Psoas muscle (tissue), 8 donors: ENCODE measurements around the gene MRPL1. TPM values are rescaled to one million over a fixed set of nuclear protein-coding genes. Genes with fewer than 3 reads are reported as not detected.

Experiments used
- ATAC-seq, 4 donors: fragments of 200-7000 bp; cut with Tn5 transposase; one replicate each; pipeline ENCODE4 v1.9.1; 2020; ENCODE audit warnings: moderate library complexity in 3 of 4, mild to moderate bottlenecking in 2 of 4
- DNase-seq, 2 donors: peaks; one replicate each; pipeline ENCODE4 v3.0.0-alpha.2; 2020
- H3K27ac ChIP-seq: fragments of 200-600 bp; one replicate; pipeline ENCODE4 v1.8.0; 2022
- H3K27me3 ChIP-seq, 3 donors: fragments of 200-600 bp in 1 of 3; one replicate each; pipeline versions ENCODE4 v1.6.1 to v1.8.0; 2013 to 2022; ENCODE audit warnings: low read length in 2 of 3, mild to moderate bottlenecking in 2 of 3, moderate library complexity in 1 of 3; ENCODE audit not compliant: insufficient read depth in 3 of 3
- H3K36me3 ChIP-seq, 2 donors: fragments of 200-600 bp in 1 of 2; one replicate each; pipeline versions ENCODE4 v1.6.1 to v1.8.0; 2013 to 2022; ENCODE audit warnings: low read depth in 1 of 2, mild to moderate bottlenecking in 1 of 2, moderate library complexity in 1 of 2; ENCODE audit not compliant: insufficient read depth in 1 of 2
- H3K4me1 ChIP-seq: fragments of 200-600 bp; one replicate; pipeline ENCODE4 v1.8.0; 2022
- H3K4me3 ChIP-seq: fragments of 200-600 bp; one replicate; pipeline ENCODE4 v1.8.0; 2022; ENCODE audit warnings: mild to moderate bottlenecking
- H3K9me3 ChIP-seq: fragments of 200-600 bp; one replicate; pipeline ENCODE4 v1.8.0; 2022
- CTCF ChIP-seq: fragments of 200-600 bp; IDR thresholded peaks from one replicate; pipeline ENCODE4 v1.8.0; 2022; ENCODE audit warnings: antibody characterized with exemption
- WGBS, 3 donors: extraction: QIAGEN DNeasy Blood & Tissue Kit; methylation state at CpG; one replicate each; pipeline versions ENCODE4 v1.1.6 to v1.1.7; 2013; 5-methylcytosine and 5-hydroxymethylcytosine counted together
- intact Hi-C, 2 donors: fragments of 100-400 bp; cut with DNase I; formaldehyde crosslinking; loops; one replicate each; pipeline versions ENCODE4 v1.11.0 to v1.14.2; 2022
- polyA plus RNA-seq, 3 donors: library from polyadenylated mRNA; stranded (reverse); fragments of 200-250 nt; gene quantifications; one replicate each; pipeline ENCODE4 v1.2.3, GENCODE V29; 2013
- total RNA-seq, 4 donors: library from RNA; stranded (reverse); fragmentation: NEBNext Ultra II Directional in 2 of 4; extraction: Animal tissue kit (Norgen Biotek cat#: 25700) in 2 of 4; gene quantifications; one replicate each; pipeline versions ENCODE4 v1.2.1 to v1.2.4, GENCODE V29; 2021 to 2023
- donor health status: healthy with polysubstance abuse.
- donor health status: DM: no; HTN: no; CAD: no; lungs with moderate emphysema.
- donor health status: Bipolar disorder and iron deficiency.
- donor health status: healthy.
- donor health status: DM: yes; HTN: yes; CAD: no.
- donor health status: DM: no; HTN: no; CAD: no.
- donor health status: DM: no; HTN: no; CAD: no.
- donor health status: DM: yes; HTN: yes; CAD: no.

The MRPL1 gene
- total and polyA plus RNA-seq, 7 donors: 28.1 to 64.6 (median 38.3) TPM

- ATAC-seq (no peak), DNase-seq (no peak)
- TF ChIP-seq CTCF: no peak
- H3K27me3 ChIP-seq: no peaks in the 10 kb centered on the region
- 92 to 95% (median 94%) methylated on average over 3 of the region's 3 CpGs for WGBS, 3 donors
- H3K36me3 ChIP-seq: peaks cover 0 to 23% of the 10 kb centered on the region in 2 donors
- no peak overlapping the region for H3K27ac ChIP-seq
- H3K9me3 ChIP-seq: no peaks in the 10 kb centered on the region
- no peak overlapping the region for H3K4me3 ChIP-seq
- no peaks in the 10 kb centered on the region for H3K4me1 ChIP-seq
- intact Hi-C loops: no loop called here
These were observed 50.7 kb downstream of the MRPL1 start for GRCh38 chr4:77913348-77913747.

GRCh38 chr4:77917075-77917474 is 54.4 kb downstream of the MRPL1 start:
- 88 to 93% (median 92%) methylated on average over 2 of the region's 2 CpGs for WGBS, 3 donors
- intact Hi-C loops: no loop called here

GRCh38 chr4:77917601-77918000 is 55.0 kb downstream of the MRPL1 start:
- Histone ChIP-seq H3K36me3 (no peaks in the 10 kb centered on the region), H3K9me3 (no peaks in the 10 kb centered on the region), H3K4me3 (no peak overlapping the region), H3K4me1 (no peaks in the 10 kb centered on the region), H3K27ac (no peak overlapping the region), H3K27me3 (no peaks in the 10 kb centered on the region)
- ATAC-seq (no peak), DNase-seq (no peak)
- WGBS, 3 donors: 84 to 91% (median 85%) methylated on average over 5 of the region's 5 CpGs
- intact Hi-C loops: no loop called here
- TF ChIP-seq CTCF: no peak

More at GRCh38 chr4:77917075-77917474, 54.4 kb downstream of the MRPL1 start:
- no peaks in the 10 kb centered on the region for H3K36me3 ChIP-seq
- DNase-seq (no peak), ATAC-seq (no peak)
- H3K27ac ChIP-seq: no peak overlapping the region
- H3K9me3 ChIP-seq: no peaks in the 10 kb centered on the region
- no peaks in the 10 kb centered on the region for H3K27me3 ChIP-seq
- H3K4me3 ChIP-seq: no peak overlapping the region
- no peaks in the 10 kb centered on the region for H3K4me1 ChIP-seq
- TF ChIP-seq CTCF: no peak

- no peak for TF ChIP-seq CTCF
- Histone ChIP-seq H3K27ac (peak overlapping the region; percentile 46), H3K27me3 (no peaks in the 10 kb centered on the region), H3K9me3 (no peaks in the 10 kb centered on the region), H3K4me1 (no peaks in the 10 kb centered on the region), H3K36me3 (no peaks in the 10 kb centered on the region), H3K4me3 (no peak overlapping the region)
- intact Hi-C loops: no loop called here
- DNase-seq (no peak), ATAC-seq (no peak)
- 78 to 90% (median 88%) methylated on average over 3 of the region's 3 CpGs for WGBS, 3 donors
These were observed 57.7 kb downstream of the MRPL1 start for GRCh38 chr4:77920371-77920770.

GRCh38 chr4:77921701-77922100 is 59.1 kb downstream of the MRPL1 start:
- no peak overlapping the region for H3K4me3 ChIP-seq
- H3K9me3 ChIP-seq: no peaks in the 10 kb centered on the region
- no peaks in the 10 kb centered on the region for H3K36me3 ChIP-seq
- peak in 2 of 4 donors; percentile 27 to 57 for ATAC-seq
- H3K27ac ChIP-seq: peak overlapping the region; percentile 56
- H3K4me1 ChIP-seq: no peaks in the 10 kb centered on the region
- WGBS, 3 donors: 68 to 73% (median 73%) methylated on average over 5 of the region's 5 CpGs
- intact Hi-C loops: no loop called here
- TF ChIP-seq CTCF: no peak
- no peaks in the 10 kb centered on the region for H3K27me3 ChIP-seq
- DNase-seq: no peak
